GM12873 (cell line): ENCODE measurements around the gene NUBPL.

ENCODE experiments used
- TF ChIP-seq, protein P1 (sequence below): IDR thresholded peaks from 2 replicates; pipeline ENCODE4 v1.5.1; 2012; ENCODE audit warnings: low read depth, mild to moderate bottlenecking, moderate library complexity, low read length, control low read depth; ENCODE audit not compliant: insufficient read depth; ENCODE audit errors: missing control alignments

The NUBPL gene

DNA sequence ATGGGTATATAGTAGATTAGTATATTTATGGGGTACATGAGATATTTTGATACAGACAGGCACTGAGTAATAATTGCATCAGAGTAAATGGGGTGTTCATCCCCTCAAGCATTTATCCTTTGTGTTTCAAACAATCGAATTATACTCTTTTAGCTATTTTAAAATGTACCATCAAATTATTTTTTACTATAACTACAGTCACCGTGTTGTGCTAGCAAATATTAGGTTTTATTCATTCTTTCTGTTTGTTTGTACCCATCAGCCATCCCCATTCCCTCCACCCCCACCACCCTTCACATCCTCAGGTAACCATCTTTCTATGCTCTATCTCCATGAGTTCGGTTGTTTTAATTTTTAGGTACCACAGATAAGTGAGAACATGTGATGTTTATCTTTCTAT lies 115.8 kb downstream of the NUBPL start:
- TF ChIP-seq, protein P1, sequence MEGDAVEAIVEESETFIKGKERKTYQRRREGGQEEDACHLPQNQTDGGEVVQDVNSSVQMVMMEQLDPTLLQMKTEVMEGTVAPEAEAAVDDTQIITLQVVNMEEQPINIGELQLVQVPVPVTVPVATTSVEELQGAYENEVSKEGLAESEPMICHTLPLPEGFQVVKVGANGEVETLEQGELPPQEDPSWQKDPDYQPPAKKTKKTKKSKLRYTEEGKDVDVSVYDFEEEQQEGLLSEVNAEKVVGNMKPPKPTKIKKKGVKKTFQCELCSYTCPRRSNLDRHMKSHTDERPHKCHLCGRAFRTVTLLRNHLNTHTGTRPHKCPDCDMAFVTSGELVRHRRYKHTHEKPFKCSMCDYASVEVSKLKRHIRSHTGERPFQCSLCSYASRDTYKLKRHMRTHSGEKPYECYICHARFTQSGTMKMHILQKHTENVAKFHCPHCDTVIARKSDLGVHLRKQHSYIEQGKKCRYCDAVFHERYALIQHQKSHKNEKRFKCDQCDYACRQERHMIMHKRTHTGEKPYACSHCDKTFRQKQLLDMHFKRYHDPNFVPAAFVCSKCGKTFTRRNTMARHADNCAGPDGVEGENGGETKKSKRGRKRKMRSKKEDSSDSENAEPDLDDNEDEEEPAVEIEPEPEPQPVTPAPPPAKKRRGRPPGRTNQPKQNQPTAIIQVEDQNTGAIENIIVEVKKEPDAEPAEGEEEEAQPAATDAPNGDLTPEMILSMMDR: no peak

GRCh38 chr14:31677630-31678029 lies 116.4 kb downstream of the NUBPL start:
- TF ChIP-seq, protein P1: no peak

GRCh38 chr14:31678421-31679249 lies 117.4 kb downstream of the NUBPL start:
- TF ChIP-seq, protein P1: no peak

GRCh38 chr14:31682768-31683167 lies 121.6 kb downstream of the NUBPL start:
- TF ChIP-seq, protein P1: no peak

DNA sequence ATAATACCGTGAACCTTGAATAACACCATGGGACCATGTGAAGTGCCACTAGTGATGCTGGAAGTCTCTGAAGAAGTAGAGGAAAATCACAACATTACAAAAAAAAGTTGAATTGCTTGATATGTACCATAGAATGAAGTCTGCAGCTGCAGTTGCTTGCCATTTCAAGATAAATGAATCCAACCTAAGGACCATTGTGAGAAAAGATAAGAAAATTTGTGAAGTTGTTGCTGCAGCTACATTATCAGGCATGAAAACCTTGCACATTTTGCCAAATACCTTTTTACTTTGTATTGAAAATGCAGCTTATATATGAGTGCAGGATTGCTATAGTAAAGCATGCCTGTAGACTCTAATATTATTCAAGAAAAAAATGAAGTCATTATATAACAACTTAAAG lies 126.5 kb downstream of the NUBPL start:
- TF ChIP-seq, protein P1: no peak

DNA sequence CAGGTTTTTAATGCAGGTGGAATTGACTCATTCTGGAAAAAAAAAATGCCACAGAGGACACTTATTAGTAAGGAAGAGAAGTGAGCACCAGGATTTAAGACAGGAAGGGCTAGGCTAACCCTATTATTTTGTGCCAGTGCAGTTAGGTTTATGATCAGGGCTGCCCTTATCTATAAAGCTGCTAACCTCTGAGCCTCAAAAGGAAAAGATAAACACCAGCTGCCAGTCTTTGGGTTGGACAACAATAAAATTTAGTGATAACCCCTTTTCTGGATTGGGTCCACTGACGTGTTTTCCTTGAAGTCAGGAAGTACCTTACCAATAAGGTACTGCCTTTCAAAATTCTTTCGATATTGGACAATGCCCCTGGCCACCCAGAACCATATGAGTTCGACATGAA lies 128.9 kb downstream of the NUBPL start:
- TF ChIP-seq, protein P1: no peak

GRCh38 chr14:31692376-31692781 lies 131.2 kb downstream of the NUBPL start:
- TF ChIP-seq, protein P1: no peak
